ENCODE results near the gene KIRREL2.
A peak's percentile ranks its signal among the peaks of the same experiment; 100 is the strongest.
"Not testable (repeated sequence)": the region's sequence is repeated elsewhere in the genome, so short reads cannot be mapped to it uniquely, and the experiment has no call there.

KIRREL2 gene

GRCh38 chr19:35856546-35857149 lies at the start of gene KIRREL2:
TSS of gene KIRREL2 (plus strand) at chr19:35856911. CDS start at chr19:35857120, 209 bp downstream.
- DNase-seq (ENCODE audit: low read depth): peak; percentile 21

DNA sequence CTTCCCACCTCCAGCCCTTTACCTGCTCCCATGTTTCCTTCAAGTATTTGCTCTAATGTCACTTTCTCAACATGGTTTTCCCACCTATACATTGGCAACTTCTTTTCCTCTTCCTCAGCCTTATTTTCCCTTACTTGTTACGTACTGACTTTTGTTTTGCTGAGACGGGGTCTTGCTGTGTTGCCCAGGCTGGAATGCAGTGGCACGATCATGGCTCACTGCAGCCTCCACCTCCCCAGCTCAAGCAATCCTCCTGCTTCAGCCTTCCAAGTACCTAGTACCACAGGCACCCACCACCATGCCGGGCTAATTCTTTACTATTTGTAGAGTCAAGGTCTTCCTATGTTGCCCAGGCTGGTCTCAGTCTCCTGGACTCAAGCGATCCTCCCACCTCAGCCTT lies 49.1 kb upstream of the KIRREL2 start:
- no peak for DNase-seq (ENCODE audit: low read depth)

DNA sequence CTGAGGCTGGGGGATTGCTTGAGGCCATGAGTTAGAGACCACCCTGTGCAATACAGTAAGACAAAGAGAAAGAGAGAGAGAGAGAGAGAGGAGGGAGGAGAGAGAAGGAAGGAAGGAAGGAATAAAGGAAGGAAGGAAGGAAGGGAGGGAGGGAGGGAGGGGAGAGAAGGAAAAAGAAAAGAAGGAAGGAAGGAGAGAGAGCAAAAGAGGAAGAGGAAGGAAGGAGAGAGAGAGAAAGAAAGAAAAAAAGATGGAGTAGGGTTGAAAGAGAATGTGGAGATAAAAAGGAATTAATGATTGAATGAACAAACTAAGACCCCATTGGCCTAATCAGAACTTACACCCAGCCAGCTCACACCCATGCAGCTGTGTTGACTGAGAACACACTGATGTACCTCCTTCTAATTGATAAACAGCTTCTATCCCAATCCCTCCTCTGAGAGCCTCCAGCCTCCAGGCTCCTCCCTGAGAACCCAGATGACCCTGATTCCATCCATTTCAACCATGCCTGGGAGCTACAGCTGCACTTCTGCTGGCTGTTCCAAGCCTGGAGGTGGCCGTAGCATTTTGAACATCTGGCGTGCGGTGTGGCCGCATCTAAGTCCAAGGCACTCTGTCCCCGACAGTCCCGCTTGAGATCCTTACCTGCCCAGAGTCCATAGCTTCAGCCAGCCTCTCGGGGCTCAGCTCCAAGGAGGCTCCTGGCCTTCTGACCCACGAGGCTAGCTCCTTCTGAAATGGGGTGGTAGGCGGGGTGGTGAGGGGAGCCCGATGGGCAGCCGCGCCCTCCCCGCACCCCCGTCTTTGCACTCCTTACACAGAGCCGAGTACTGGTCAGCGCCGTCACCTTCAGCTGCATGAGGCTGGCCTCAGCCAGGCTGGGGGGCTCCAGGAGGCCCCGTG lies 45.1 kb upstream of the KIRREL2 start:
- no peak for DNase-seq (ENCODE audit: low read depth)

DNA sequence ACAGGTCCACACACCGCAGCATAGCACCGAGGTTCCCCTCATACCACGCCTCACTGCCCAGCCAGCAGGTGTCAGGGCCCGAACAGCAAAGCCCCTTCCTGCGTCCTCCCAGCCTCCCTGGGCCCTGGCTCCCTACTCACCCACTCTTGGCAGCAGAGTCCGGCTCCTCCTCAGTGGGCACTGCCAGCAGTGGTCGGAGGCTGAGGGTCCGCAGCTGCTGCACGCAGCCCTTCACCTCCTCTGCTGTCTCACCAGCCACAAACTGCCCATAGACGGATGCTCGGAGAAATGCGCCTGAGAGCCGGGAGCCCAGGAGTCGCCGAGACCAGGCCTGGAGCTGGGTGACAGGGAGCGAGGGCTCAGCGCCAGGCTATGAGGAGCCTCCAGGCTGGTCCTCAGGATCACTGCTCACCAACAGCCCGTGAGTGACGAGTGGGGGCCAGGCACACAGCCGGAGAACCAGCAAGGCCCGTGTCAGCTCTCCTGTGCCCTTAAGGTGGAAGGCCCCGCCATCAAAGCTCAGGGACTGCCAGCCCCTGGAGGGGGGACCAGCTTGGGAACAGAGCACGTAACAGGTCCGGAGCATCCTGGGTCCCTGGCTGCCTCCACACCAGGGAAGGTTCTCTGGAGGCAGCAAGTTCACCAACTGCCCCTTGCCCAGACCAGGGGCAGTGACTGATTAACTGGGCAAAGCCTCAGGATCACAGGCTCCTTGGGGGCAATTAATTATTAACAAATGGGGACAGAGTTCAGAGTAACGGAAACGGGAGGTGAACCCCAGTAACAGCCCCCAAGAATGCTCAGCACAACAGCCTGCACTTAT lies 44.3 kb upstream of the KIRREL2 start, which contains the start of gene PRODH2:
TSS of gene PRODH2 (minus strand) at position 626 of the 823 bp plus-strand sequence. CDS start at position 586, 40 bp downstream.
- no peak for DNase-seq (ENCODE audit: low read depth)

GRCh38 chr19:35813043-35813890 lies 43.4 kb upstream of the KIRREL2 start:
- DNase-seq (ENCODE audit: low read depth): no peak

DNA sequence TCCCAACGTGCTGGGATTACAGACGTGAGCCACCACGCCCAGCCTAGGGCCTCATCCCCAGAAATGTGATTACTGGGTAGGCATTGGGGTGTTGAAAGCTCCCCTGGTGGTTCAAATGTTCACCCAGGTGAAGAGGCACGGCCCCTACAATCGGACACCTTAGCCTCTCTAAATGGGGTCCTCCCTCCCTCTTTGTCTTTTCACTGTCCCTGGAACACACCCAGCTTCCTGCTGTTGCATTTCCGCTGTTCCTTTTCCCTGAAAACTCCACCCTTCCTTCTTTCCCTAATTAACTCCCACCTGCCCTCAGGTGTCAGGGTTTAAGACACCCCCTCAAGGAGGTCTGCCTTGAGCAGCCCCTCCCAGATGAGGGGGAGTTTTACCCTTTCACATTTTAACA lies 40.4 kb upstream of the KIRREL2 start:
- no peak for DNase-seq (ENCODE audit: low read depth)

DNA sequence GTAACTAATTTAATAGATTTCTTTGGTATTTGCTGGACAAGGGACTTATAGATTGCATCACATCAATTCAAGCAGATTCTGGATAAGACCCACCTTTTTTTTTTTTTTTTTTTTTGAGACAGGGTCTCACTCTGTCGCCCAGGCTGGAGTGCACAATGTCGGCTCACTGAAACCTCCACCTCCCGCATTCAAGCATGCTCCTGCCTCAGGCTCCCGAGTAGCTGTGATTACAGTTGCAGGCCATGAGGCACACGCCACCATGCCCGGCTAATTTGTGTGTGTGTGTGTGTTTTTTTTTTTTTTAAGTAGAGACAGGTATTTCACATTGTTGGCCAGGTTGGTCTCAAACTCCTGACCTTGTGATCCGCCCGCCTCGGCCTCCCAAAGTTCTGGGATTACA lies 39.9 kb upstream of the KIRREL2 start:
- no peak for DNase-seq (ENCODE audit: low read depth)

- no peak for DNase-seq (ENCODE audit: low read depth)
Measured at GRCh38 chr19:35818445-35818844, 38.3 kb upstream of the KIRREL2 start.

DNA sequence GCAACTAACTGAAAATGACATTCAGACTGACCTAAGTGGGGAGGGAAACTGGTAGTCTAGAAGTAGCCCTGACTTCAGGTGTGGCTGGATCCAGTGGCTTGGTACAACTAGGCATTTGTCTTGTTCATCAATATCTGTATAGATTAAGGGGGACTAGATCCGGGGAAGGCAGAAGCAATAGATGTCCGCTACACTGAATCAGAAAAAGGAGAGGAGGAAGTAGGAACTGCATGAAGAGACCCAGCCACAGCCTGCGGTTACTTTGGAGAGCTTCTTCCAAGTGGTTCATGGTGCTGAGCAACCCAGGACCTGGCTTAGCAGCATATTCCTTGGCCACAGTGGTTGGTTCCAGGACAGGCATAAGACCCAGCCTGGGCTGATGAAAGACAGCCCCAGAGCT lies 34.1 kb upstream of the KIRREL2 start:
- DNase-seq (ENCODE audit: low read depth): no peak

- no peak for DNase-seq (ENCODE audit: low read depth)
Measured at GRCh38 chr19:35824150-35824549, 32.6 kb upstream of the KIRREL2 start.

GRCh38 chr19:35828692-35829301 lies 27.9 kb upstream of the KIRREL2 start:
- DNase-seq (ENCODE audit: low read depth): peak; percentile 21

DNA sequence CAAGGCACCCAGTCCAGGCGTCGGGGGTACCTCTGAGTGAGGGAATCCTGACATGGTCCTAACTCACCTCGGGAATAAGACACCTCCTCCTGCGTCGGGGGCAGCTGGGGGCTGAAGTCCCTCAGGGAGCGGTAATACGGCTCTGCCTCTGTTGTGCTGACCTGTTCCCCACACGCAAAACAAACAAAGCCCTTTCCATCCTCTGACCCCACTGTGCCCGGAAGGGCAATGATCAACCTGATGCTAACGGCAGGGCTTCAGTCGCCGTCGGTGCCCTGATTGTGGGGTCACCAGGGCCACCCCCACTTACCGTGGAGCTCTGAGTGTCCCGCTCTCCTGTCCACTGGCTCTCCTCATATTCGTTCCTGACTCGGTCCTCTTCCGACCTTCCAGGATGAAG lies 25.7 kb upstream of the KIRREL2 start:
- DNase-seq (ENCODE audit: low read depth): no peak

DNA sequence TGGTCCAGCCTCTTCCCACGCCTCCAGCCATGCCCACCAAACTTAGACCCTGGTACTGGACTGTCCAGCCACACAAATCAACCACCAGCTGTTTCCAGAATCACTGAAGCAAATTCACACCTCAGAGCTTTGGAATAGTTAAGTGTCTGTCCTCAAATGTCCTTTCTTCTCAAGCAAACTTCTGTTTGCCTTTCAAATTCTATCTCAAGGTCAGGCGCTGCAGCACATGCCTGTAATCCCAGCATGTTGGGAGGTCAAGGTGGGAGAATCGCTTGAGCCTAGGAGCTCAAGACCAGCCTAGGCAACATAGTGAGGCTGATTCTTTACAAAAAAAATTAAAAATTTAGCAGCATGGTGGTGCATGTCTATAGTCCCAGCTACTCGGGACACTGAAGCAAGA lies 24.7 kb upstream of the KIRREL2 start:
- no peak for DNase-seq (ENCODE audit: low read depth)

DNA sequence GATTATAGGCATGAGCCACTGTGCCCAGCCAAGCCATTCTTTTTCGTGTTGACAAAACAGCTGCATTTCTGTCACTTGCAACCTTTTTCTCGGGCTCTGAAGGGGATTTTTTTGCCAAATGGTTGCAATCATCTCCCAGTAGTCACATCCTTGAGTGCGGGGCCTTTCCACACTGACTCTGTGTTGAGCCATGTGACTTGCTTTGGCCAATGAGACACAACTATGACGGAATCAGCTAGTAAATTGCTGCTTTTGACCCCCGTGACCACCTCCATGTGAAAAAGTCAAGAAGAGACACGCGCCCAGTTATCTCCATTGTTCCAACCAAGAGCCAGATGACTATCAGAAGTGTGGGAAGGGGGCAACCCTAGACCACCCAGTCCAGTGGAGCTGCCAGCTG lies 22.7 kb upstream of the KIRREL2 start:
- no peak for DNase-seq (ENCODE audit: low read depth)

- DNase-seq (ENCODE audit: low read depth): not testable (repeated sequence)
Measured at GRCh38 chr19:35836096-35836495, 20.6 kb upstream of the KIRREL2 start.

DNA sequence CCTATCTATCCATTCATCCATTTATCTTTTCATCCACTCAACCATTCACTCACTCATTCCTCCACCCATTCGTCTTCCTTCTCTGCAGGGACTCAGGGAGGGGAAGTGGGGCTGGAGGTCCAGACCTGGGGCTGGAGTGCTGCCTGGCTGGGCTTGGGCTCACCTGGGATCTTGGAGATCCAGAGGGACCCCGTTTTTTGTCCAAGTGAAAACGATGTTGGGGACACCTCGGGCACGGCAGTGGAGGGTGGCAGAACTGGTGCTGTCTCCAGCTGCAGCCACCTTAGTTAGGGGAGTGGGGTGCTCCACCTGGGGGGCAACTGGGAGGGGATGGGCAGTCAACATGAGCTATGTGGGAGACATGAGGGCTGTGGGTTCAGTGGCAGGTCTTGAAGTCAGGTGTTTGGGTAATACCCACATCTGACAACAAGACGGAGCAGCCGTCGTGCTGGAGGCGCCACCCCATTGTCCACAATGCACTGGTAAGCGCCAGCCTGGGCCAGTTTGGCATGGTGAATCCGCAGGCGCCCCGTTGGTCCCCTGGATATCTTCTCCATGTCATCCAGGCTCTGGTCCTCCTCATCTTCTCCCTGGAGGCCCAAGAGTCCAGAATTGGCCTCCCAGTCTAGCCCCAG lies 14.6 kb upstream of the KIRREL2 start:
- no peak for DNase-seq (ENCODE audit: low read depth)

DNA sequence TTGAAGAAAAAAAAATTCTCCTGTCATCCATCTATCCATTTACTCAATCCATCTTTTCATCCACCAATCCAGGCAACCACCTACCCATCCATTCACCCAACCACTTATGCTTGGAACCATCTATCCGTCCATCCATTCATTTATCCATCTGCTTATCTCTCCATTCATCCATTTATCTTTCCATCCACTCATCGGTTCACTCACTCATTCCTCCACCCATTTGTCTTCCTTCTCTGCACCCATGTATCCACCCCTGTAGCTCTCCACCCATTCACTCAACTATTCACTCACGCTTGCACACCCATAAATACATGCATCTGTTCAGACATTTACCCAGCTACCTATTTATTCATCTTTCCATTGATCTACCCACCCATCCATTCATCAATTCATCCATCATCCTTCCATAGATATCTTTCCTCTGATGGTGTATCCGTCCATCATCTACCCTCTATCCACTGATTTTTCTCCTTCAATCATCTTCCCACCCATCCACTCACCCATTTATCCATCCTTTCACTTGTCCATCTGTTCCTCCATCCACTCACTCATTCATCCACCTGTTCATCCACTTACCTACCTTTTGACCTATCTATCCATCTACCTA lies 13.9 kb upstream of the KIRREL2 start:
- no peak for DNase-seq (ENCODE audit: low read depth)

- DNase-seq (ENCODE audit: low read depth): no peak
Measured at GRCh38 chr19:35843676-35844481, 12.8 kb upstream of the KIRREL2 start.

DNA sequence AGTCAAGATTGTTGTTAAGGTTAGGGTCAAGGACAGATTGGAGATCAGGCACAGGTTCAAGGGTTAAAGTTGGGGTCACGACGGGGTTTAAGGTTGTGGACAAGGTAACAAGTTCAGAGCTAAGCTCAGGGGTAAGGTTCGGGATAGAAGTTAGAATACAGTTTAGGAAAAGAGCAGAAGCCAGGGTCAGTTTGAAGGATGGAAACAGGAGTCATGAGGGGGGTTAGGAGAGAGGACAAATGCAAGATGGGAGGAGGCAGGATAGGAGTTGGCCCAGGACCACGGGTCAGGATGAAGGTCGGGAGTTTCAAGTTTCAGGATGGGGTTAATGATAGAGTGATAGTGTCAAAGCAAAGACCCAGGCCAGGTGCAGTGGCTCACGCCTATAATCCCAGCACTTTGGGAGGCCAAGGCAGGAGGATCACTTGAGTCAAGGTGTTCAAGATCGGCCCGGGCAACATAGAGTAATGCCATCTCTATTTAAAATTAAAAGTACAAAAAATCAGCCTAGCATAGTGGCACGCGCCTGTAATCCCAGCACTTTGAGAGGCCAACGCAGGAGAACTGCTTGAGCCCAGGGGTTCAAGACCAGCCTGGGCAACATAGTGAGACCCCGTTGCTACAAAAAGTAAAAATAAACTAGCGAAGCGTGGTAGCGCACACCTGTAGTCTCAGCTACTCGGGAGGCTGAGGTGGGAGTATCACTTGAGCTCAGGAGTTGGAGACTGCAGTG lies 12.1 kb upstream of the KIRREL2 start:
- DNase-seq (ENCODE audit: low read depth): no peak

Measured in stimulated activated CD8-positive, alpha-beta memory T cell treated with anti-CD3 and anti-CD28 coated beads, Interleukin-15, amount 100 ng/mL, for 24 hours (primary cell).